Muscle layer of colon (tissue), 2 donors: ENCODE measurements around the gene HPD.
"Not testable (repeated sequence)": the region's sequence is repeated elsewhere in the genome, so short reads cannot be mapped to it uniquely, and the experiment has no call there.

Source experiments
- H3K27ac ChIP-seq: one replicate; pipeline ENCODE4 v1.7.0; 2013; ENCODE audit warnings: low read depth, mild to moderate bottlenecking, low read length, moderate library complexity
- H3K27me3 ChIP-seq, 2 donors: one replicate each; pipeline ENCODE4 v1.7.0; 2013; ENCODE audit warnings: low read length in 2 of 2, mild to moderate bottlenecking in 2 of 2; ENCODE audit not compliant: insufficient read depth in 2 of 2, control insufficient read depth in 1 of 2
- H3K36me3 ChIP-seq: one replicate; pipeline ENCODE4 v1.7.0; 2013; ENCODE audit warnings: mild to moderate bottlenecking, low read length; ENCODE audit not compliant: insufficient read depth
- H3K4me1 ChIP-seq: one replicate; pipeline ENCODE4 v1.7.0; 2013; ENCODE audit warnings: mild to moderate bottlenecking, low read length; ENCODE audit not compliant: insufficient read depth
- H3K4me3 ChIP-seq, 2 donors: one replicate each; pipeline ENCODE4 v1.7.0; 2013; ENCODE audit warnings: low read length in 2 of 2, low read depth in 1 of 2, mild to moderate bottlenecking in 1 of 2, moderate library complexity in 1 of 2
- H3K9ac ChIP-seq: one replicate; pipeline ENCODE4 v1.7.0; 2013; ENCODE audit warnings: low read length
- H3K9me3 ChIP-seq: one replicate; pipeline ENCODE4 v1.7.0; 2013; ENCODE audit warnings: mild to moderate bottlenecking, low read length
- donor health status: abdominal sarcoma.
- donor health status: Adenocarcinoma of cecum.

Gene HPD

DNA sequence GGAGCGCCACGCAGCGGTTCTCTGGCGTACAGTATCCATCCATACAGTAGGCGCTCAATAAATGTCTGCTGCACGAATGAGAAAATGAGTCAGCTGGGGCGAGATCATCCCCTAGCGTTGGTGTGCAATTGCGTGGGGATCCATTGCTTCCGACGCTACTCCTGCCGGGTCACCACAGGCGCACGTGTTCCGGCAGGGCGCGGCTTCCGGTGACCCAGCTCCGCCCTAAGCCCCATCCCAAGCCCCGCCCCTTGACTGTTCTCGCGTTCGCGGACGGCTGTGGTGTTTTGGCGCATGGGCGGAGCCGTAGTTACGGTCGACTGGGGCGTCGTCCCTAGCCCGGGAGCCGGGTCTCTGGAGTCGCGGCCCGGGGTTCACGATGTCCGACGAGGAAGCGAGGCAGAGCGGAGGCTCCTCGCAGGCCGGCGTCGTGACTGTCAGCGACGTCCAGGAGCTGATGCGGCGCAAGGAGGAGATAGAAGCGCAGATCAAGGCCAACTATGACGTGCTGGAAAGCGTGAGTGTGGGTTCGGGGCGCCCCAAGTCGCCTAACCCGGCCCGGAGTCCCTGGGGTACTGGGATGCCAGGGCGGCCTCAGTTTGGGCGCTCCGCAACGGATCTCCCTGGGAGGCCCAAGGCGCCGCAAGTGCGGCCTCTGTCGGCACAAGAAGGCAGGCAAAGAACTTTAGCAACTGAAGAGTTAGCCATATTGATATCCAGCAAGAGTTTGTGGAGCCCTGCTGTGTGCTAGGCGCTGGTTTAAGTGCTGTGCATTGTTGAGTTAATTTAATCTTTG is 30.0 kb upstream of the HPD start, which contains the start of gene PSMD9:
Gene PSMD9, plus strand, starts transcription at position 313 of the 796 bp plus-strand sequence. Its CDS starts 67 bp downstream, at position 380.
- H3K9ac ChIP-seq: peak within 1 kb of the TSS; percentile 47
- H3K27ac ChIP-seq: peak within 1 kb of the TSS; percentile 77
- H3K27me3 ChIP-seq: no peaks in the 10 kb centered on the region
- H3K36me3 ChIP-seq: peaks cover 8% of the 10 kb centered on the region
- no peaks in the 10 kb centered on the region for H3K9me3 ChIP-seq
- H3K4me3 ChIP-seq: peak within 1 kb of the TSS; percentile 72 to 75
- peaks cover 24% of the 10 kb centered on the region for H3K4me1 ChIP-seq

DNA sequence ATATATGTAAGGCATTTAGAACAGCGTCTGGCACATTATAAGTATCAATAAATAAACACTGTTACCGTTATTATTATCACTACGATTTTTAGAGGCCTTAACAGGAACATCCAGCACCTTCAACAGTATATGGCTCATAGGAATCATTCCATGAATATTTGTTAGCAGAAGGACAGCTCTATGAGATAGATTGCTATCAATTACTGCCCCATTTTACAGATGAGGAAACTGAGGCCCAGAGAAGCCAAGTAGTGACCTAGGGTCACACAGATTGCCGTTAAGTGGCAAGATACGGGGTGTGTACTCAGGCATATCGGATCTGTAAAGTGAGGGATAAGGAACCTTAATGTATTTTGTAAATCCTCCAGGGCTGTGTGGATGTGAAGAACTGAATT is 29.4 kb upstream of the HPD start:
- Histone ChIP-seq H3K27ac (no peak overlapping the region), H3K9ac (no peak overlapping the region), H3K36me3 (peaks cover 2% of the 10 kb centered on the region), H3K4me1 (peaks cover 20% of the 10 kb centered on the region), H3K9me3 (no peaks in the 10 kb centered on the region), H3K27me3 (no peaks in the 10 kb centered on the region), H3K4me3 (peak overlapping the region; percentile 72 to 75)

DNA sequence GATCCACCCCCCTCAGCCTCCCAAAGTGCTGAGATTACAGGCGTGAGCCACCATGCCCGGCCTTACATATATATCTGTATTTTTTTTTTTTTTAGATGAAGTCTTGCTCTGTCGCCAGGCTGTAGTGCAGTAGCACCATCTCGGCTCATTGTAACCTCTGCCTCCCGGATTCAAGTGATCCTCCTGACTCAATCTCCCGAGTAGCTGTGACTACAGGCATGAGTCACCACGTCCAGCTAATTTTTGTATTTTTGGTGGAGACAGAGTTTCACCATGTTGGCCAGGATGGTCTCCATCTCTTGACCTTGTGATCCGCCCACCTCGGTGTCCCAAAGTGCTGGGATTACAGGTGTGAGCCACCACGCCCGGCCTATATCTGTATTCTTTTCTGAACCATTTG is 26.5 kb upstream of the HPD start:
- H3K9ac ChIP-seq, H3K27me3 ChIP-seq, H3K9me3 ChIP-seq, H3K27ac ChIP-seq, H3K36me3 ChIP-seq, H3K4me3 ChIP-seq: not testable (repeated sequence)
- H3K4me1 ChIP-seq: peaks cover 16% of the 10 kb centered on the region

DNA sequence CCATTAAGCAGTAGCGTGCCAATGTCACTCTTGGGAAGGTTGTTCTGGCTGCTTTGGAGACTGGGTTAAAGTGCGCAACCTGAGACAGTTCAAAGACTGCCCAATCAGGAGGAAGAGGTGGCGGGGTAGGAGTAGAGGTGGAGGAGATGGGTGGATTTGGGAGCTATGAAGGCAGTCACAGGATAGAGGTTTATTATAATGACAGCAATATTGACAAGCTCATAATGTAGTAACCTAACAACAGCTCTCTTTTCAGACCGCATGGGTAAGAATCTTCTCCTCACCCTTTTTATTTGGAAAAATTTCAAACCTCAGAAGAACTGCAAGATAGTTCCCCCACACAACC is 24.6 kb upstream of the HPD start:
- Histone ChIP-seq H3K9ac (no peak overlapping the region), H3K4me3 (no peak overlapping the region), H3K36me3 (no peaks in the 10 kb centered on the region), H3K27ac (no peak overlapping the region), H3K27me3 (no peaks in the 10 kb centered on the region), H3K4me1 (peaks cover 6% of the 10 kb centered on the region), H3K9me3 (no peaks in the 10 kb centered on the region)

DNA sequence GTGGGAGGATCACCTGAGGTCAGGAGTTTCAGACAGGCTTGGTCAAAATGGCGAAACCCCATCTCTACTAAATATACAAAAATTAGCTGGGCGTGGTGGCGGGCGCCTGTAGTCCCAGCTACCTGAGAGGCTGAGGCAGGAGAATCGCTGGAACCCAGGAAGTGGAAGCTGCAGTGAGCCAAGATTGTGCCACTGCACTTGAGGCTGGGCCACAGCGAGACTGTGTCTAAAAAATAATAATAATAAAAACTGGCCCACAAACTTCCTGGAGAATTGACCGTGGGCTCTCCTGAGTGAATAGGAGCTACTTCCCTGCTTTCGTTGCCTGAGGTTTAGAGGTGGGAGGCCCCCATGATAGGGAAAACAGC is 17.4 kb upstream of the HPD start:
- H3K4me3 ChIP-seq: not testable (repeated sequence)

DNA sequence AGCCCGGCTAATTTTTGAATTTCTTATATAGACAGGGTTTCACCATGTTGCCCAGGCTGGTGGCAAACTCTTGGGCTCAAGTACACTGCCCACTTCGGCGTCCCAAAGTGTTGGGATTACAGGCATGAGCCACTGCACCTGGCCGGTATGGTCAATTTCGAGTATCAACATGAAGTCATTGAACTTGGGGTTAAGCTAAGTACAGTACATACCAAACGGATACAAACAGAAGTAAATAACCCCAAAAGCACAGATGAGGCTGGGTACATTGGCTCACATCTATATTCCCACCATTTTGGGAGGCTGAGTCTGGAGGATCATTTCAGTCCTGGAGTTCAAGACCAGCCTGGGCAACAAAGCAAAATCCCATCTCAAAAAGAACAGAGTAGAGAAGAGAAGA is 16.9 kb upstream of the HPD start:
- H3K9me3 ChIP-seq: no peaks in the 10 kb centered on the region

More for the DNA sequence above, 17.4 kb upstream of the HPD start:
- peaks cover 14% of the 10 kb centered on the region for H3K4me1 ChIP-seq
- not testable (repeated sequence) for H3K27ac ChIP-seq, H3K27me3 ChIP-seq, H3K9ac ChIP-seq, H3K36me3 ChIP-seq, H3K9me3 ChIP-seq

DNA sequence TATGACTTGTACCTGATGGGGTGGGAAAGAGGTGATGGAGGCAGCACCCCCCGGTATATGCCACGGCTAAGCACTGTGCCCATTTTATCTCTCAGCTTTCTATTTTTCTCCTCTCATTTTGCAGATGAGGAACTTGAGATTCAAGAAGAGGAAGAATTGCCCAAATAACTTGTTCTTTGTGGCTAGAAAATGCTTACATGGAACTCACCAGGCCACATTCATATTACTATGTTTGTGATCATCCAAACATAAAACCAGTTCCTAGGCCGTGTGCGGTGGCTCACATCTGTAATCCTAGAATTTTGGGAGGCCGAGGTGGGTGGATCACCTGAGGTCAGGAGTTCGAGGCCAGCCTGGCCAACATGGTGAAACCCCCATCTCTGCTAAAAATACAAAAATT is 15.4 kb upstream of the HPD start:
- Histone ChIP-seq H3K4me1 (peaks cover 14% of the 10 kb centered on the region), H3K4me3 (no peak overlapping the region), H3K9ac (no peak overlapping the region), H3K9me3 (no peaks in the 10 kb centered on the region), H3K27me3 (no peaks in the 10 kb centered on the region), H3K36me3 (no peaks in the 10 kb centered on the region), H3K27ac (no peak overlapping the region)

More for the DNA sequence above, 16.9 kb upstream of the HPD start:
- no peak overlapping the region for H3K27ac ChIP-seq
- no peaks in the 10 kb centered on the region for H3K36me3 ChIP-seq
- H3K4me3 ChIP-seq: no peak overlapping the region
- H3K27me3 ChIP-seq: no peaks in the 10 kb centered on the region
- no peak overlapping the region for H3K9ac ChIP-seq
- H3K4me1 ChIP-seq: peaks cover 14% of the 10 kb centered on the region

DNA sequence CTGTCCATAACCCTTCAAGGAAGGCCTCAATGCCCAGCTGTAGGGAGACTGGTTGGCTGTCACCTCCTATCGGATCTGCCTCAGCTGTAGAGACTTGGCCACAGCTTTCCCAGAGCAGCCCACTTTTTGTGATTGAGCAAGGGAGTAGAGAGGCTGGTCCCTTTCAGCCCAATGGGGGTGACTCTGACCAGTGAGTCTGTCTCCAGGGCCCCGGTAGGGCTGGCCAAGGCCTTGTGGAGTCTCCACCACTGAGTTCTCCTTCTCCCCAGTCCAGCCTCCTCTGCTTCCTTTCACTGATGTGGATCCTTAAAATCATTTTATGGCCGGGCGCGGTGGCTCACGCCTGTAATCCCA is 14.5 kb upstream of the HPD start:
- H3K9ac ChIP-seq: no peak overlapping the region
- no peak overlapping the region for H3K4me3 ChIP-seq
- peak overlapping the region; percentile 65 for H3K27ac ChIP-seq
- no peaks in the 10 kb centered on the region for H3K27me3 ChIP-seq
- no peaks in the 10 kb centered on the region for H3K36me3 ChIP-seq
- no peaks in the 10 kb centered on the region for H3K9me3 ChIP-seq
- peaks cover 14% of the 10 kb centered on the region for H3K4me1 ChIP-seq

DNA sequence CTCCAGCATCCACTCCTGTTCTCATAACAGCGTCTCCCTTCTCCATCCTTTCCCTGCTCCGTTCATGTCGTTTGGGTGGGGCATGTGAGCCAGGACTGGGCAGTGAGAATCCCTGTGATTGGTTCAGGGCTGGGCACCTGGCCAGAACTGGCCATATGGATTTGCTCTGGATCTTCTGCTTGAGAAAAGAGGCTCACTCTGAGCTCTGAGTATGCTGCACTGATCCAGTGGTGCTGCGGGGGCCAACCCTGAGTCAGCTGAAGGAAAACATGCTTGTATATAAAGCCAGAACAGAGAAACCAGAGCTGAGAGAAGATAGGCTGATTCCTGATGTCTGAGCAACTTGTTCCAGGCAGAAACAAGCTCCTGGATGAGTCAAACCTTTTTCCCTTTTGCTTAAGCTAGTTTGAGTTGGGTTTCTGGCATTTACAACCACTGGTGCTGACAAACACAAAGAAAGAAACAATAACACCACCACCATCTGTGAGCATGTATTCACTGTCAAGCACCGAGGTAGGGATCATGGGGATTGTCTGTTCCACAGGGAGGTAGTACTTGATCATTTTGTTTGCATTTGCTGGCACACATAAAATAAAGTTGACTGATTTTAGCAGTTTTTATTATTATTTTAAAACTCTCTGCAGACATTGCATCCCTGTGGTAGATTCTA is 14.0 kb upstream of the HPD start:
- no peak overlapping the region for H3K4me3 ChIP-seq
- H3K9me3 ChIP-seq: no peaks in the 10 kb centered on the region
- H3K27ac ChIP-seq: peak overlapping the region; percentile 65
- no peak overlapping the region for H3K9ac ChIP-seq
- no peaks in the 10 kb centered on the region for H3K27me3 ChIP-seq
- peaks cover 14% of the 10 kb centered on the region for H3K4me1 ChIP-seq
- no peaks in the 10 kb centered on the region for H3K36me3 ChIP-seq

DNA sequence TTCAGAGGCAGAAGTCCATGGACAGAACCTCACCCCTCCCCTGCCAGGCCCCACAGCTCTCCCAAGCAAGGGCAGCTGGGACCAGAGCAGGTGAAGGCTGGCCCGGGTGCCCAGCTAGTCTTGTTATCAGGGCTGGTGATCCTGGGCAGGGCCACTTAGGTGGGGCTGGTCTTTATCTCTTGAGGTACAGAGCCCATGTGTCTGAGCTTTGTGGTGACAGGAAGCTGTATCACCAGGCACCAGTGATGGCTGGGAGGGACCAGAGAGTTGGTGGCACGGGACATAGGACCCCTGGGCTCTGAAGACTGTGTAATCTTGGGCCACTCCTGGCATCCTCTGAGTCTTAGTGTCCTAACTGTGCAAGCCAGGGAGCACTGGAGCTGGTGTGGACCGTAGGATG is 12.8 kb upstream of the HPD start:
- no peak overlapping the region for H3K27ac ChIP-seq

DNA sequence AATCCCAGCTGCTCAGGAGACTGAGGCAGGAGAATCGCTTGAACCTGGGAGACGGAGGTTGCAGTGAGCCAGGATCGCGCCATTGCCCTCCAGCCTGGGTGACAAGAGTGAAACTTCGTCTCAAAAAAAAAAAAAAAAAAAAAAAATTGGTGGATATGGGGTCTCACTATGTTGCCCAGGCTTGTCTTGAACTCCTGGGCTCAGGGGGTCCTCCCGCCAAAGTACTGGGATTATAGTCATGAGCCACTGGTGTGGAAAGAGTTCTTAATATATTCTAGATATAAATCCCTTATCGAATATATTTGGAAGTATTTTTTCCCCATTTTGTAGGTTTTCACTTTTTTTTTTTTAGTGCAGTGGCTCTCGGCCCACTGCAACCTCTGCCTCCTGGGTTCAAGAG is 10.6 kb upstream of the HPD start:
- not testable (repeated sequence) for H3K4me3 ChIP-seq

More for the DNA sequence above, 12.8 kb upstream of the HPD start:
- Histone ChIP-seq H3K9ac (no peak overlapping the region), H3K4me3 (no peak overlapping the region), H3K27me3 (no peaks in the 10 kb centered on the region), H3K36me3 (no peaks in the 10 kb centered on the region), H3K9me3 (no peaks in the 10 kb centered on the region), H3K4me1 (peaks cover 14% of the 10 kb centered on the region)

DNA sequence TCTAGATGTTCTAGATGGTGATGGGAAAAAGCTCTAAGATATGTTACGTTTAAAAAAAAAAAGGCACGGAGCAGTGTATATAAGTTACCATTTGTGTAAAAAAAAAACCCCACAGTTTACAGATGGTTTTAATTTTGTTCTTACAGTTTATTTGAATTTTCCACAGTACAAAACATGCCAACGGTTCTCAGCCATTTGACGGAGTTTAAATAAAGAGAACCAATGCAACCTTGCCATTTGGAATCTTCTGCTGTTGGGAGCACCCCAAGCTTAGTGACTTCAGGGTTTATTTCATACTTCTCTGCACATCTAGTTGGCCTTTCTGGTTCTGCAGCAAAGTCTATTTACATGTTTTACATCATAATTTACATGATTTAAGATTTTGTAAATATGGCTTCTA is 7.7 kb upstream of the HPD start:
- Histone ChIP-seq H3K9ac (no peak overlapping the region), H3K4me1 (peaks cover 8% of the 10 kb centered on the region), H3K36me3 (no peaks in the 10 kb centered on the region), H3K27me3 (no peaks in the 10 kb centered on the region), H3K4me3 (no peak overlapping the region), H3K27ac (no peak overlapping the region), H3K9me3 (no peaks in the 10 kb centered on the region)

More for the DNA sequence above, 10.6 kb upstream of the HPD start:
- H3K27ac ChIP-seq, H3K27me3 ChIP-seq, H3K36me3 ChIP-seq, H3K9ac ChIP-seq, H3K9me3 ChIP-seq: not testable (repeated sequence)
- H3K4me1 ChIP-seq: peaks cover 14% of the 10 kb centered on the region
